Measurements from ENCODE around the gene MED9. TPM values are rescaled to one million over a fixed set of nuclear protein-coding genes. Genes with fewer than 3 reads are reported as not detected.

The MED9 gene
- total RNA-seq, 3 donors from 2014 or later (not counting 1 experiment from before 2014, with no cell fraction given): 19.8 to 23.5 (median 22.3) TPM

DNA sequence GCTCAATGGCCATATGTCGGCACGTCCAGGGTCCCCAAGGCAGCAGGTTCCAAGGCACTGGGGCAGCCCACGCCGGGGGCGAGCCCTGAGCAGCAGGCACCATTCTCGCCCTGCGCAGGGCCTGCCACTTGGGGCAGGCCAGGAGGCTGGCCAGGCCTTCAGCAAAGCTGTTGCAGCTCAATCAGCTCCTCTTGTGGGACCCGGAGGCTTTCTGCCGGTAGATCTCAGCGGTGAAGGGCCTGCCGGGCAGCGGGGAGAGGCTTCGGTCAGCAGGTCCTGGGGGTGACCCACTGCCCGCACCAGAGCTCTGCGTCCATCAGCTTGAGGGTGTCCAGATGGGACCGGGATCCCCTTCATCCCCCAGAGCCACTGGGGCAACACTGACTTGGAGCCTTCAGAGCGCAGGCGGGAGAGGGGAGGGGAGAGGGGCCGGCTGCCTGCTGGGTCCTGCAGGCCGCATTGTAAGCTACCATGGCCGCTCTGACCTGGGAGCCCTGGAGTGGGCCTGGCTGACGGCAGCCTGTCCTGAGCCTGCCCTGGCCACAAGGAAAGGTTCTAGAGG is 28.9 kb downstream of the MED9 start:
- Mint-ChIP-seq H3K9me3 (no peaks in the 10 kb centered on the region), H3K27ac (no peak overlapping the region), H3K4me1 (peaks cover 0 to 9% of the 10 kb centered on the region in 2 donors), H3K27me3 (ENCODE audit: low read depth in 2 of 2) (peaks cover 0 to 3% of the 10 kb centered on the region in 2 donors), H3K36me3 (no peaks in the 10 kb centered on the region), H3K4me3 (no peak overlapping the region)
- H3K4me3 ChIP-seq (ENCODE audit: low read length): no peak overlapping the region
- intact Hi-C loops (cut with micrococcal nuclease): no loop called here
- H3K36me3 ChIP-seq (ENCODE audit: control insufficient read depth, insufficient read depth, low read length): no peaks in the 10 kb centered on the region
- ATAC-seq (no peak), DNase-seq (no peak)
- no peaks in the 10 kb centered on the region for H3K4me1 ChIP-seq (ENCODE audit: control insufficient read depth, insufficient read depth, low read length)
- H3K27me3 ChIP-seq (ENCODE audit: control insufficient read depth, insufficient read depth, low read length): no peaks in the 10 kb centered on the region
- TF ChIP-seq, protein P1, sequence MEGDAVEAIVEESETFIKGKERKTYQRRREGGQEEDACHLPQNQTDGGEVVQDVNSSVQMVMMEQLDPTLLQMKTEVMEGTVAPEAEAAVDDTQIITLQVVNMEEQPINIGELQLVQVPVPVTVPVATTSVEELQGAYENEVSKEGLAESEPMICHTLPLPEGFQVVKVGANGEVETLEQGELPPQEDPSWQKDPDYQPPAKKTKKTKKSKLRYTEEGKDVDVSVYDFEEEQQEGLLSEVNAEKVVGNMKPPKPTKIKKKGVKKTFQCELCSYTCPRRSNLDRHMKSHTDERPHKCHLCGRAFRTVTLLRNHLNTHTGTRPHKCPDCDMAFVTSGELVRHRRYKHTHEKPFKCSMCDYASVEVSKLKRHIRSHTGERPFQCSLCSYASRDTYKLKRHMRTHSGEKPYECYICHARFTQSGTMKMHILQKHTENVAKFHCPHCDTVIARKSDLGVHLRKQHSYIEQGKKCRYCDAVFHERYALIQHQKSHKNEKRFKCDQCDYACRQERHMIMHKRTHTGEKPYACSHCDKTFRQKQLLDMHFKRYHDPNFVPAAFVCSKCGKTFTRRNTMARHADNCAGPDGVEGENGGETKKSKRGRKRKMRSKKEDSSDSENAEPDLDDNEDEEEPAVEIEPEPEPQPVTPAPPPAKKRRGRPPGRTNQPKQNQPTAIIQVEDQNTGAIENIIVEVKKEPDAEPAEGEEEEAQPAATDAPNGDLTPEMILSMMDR (IDR thresholded peaks at IDR 0.05): no peak
- 93% methylated on average over 22 of the region's 22 CpGs for WGBS (ENCODE audit: insufficient coverage)
- no peaks in the 10 kb centered on the region for H3K9me3 ChIP-seq (ENCODE audit: control insufficient read depth, insufficient read depth, low read length)
- H3K27ac ChIP-seq (ENCODE audit: low read length): no peak overlapping the region

DNA sequence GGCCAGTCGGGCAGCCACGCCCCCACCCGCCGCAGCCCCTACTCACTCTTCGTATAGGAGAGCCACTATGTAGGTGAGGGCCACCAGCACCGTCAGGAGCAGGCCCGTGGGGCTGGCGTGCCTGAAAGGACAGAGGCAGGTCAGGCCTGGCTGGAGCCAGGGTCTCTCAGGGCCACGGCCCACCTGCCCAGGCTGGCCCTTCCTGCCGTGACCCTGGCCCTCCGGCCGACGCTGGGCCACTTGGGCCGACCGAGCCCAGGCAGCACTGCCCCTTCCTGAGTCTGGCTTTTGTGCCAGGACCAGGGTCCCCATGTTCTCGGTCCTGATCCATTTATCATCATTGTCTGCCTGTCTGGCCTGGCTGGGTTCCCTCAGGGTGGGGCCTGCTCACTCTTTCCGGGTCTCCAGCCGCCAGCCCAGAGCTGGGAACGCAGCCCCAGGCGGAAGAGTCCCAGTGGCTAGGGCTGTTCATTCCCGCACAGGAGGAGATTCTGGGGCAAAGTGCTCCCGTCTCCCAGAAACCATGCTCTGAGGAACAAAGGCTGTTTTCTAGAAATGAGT is 29.5 kb downstream of the MED9 start:
- Histone ChIP-seq H3K4me3 (ENCODE audit: low read length) (no peak overlapping the region), H3K4me1 (ENCODE audit: control insufficient read depth, insufficient read depth, low read length) (no peaks in the 10 kb centered on the region), H3K36me3 (ENCODE audit: control insufficient read depth, insufficient read depth, low read length) (no peaks in the 10 kb centered on the region), H3K27ac (ENCODE audit: low read length) (no peak overlapping the region), H3K27me3 (ENCODE audit: control insufficient read depth, insufficient read depth, low read length) (no peaks in the 10 kb centered on the region), H3K9me3 (ENCODE audit: control insufficient read depth, insufficient read depth, low read length) (no peaks in the 10 kb centered on the region)
- H3K27me3 Mint-ChIP-seq (ENCODE audit: low read depth in 2 of 2): peaks cover 0 to 3% of the 10 kb centered on the region in 2 donors
- WGBS (ENCODE audit: insufficient coverage): 91% methylated on average over 22 of the region's 22 CpGs
- no peak overlapping the region for H3K4me3 Mint-ChIP-seq
- no peaks in the 10 kb centered on the region for H3K36me3 Mint-ChIP-seq
- TF ChIP-seq, protein P1 (IDR thresholded peaks at IDR 0.05): no peak
- H3K9me3 Mint-ChIP-seq: no peaks in the 10 kb centered on the region
- DNase-seq (no peak), ATAC-seq (no peak)
- peaks cover 0 to 15% of the 10 kb centered on the region in 2 donors for H3K4me1 Mint-ChIP-seq
- intact Hi-C loops (cut with micrococcal nuclease): no loop called here
- no peak overlapping the region for H3K27ac Mint-ChIP-seq

DNA sequence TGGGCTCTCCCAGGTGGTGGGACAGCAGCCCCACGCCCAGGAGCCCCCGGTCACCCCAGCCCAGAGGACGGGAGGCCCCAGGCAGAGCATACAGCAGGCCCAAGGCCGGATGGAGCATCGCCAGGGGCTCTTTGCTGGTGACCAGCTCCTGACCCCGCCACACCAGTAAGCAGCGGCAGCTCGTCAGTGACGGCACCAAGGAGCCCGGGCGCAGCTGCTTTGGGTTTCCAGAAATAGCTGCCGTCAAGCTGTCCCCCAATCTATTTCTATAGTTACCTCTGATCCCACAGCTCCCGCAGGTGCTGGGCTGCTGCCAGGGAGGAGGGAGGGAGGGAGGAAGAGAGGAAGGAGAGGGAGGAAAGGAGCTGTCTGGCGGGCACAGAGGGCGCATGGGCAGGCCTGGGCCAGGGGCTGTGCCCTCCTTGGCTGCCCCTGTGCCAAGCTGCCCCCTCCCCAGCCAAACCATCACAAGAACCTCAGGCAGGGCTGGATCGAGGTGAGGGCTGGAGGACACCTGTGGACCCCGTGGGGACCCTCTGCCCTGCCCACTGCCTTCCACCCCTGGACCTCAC is 30.2 kb downstream of the MED9 start:
- TF ChIP-seq, protein P1 (IDR thresholded peaks at IDR 0.05): no peak
- DNase-seq: no peak

More for the DNA sequence above, 30.2 kb downstream of the MED9 start:
- H3K4me3 ChIP-seq (ENCODE audit: low read length): no peak overlapping the region
- no peak overlapping the region for H3K27ac Mint-ChIP-seq
- no peaks in the 10 kb centered on the region for H3K27me3 ChIP-seq (ENCODE audit: control insufficient read depth, insufficient read depth, low read length)
- peaks cover 0 to 16% of the 10 kb centered on the region in 2 donors for H3K4me1 Mint-ChIP-seq
- H3K36me3 Mint-ChIP-seq: no peaks in the 10 kb centered on the region
- no peaks in the 10 kb centered on the region for H3K36me3 ChIP-seq (ENCODE audit: control insufficient read depth, insufficient read depth, low read length)
- no peak for ATAC-seq
- H3K4me1 ChIP-seq (ENCODE audit: control insufficient read depth, insufficient read depth, low read length): no peaks in the 10 kb centered on the region
- no peaks in the 10 kb centered on the region for H3K9me3 Mint-ChIP-seq
- H3K4me3 Mint-ChIP-seq: no peak overlapping the region
- 52% methylated on average over 13 of the region's 17 CpGs for WGBS (ENCODE audit: insufficient coverage)
- intact Hi-C loops (cut with micrococcal nuclease): no loop called here
- H3K9me3 ChIP-seq (ENCODE audit: control insufficient read depth, insufficient read depth, low read length): no peaks in the 10 kb centered on the region
- peaks cover 0 to 2% of the 10 kb centered on the region in 2 donors for H3K27me3 Mint-ChIP-seq (ENCODE audit: low read depth in 2 of 2)
- H3K27ac ChIP-seq (ENCODE audit: low read length): no peak overlapping the region
